Large intestine (tissue), 3 donors: Measurements from ENCODE around the gene STX4. TPM values are rescaled to one million over a fixed set of nuclear protein-coding genes. Genes with fewer than 3 reads are reported as not detected.
A peak's percentile ranks its signal among the peaks of the same experiment; 100 is the strongest.

Source experiments
- DNase-seq, 2 donors: peaks; one replicate each; pipeline versions ENCODE4 v3.0.0 to v3.0.0-alpha.2; 2013
- H3K27ac ChIP-seq: one replicate; pipeline ENCODE4 v1.5.1; 2013; ENCODE audit warnings: low read length
- H3K27me3 ChIP-seq: 2 replicates; pipeline ENCODE4 v1.6.1; 2013; ENCODE audit warnings: low read length; ENCODE audit not compliant: control insufficient read depth, insufficient read depth
- H3K36me3 ChIP-seq: 2 replicates; pipeline ENCODE4 v1.6.1; 2013; ENCODE audit warnings: low read length; ENCODE audit not compliant: control insufficient read depth, insufficient read depth
- H3K4me1 ChIP-seq: one replicate; pipeline ENCODE4 v1.6.1; 2013; ENCODE audit warnings: low read length; ENCODE audit not compliant: control insufficient read depth, insufficient read depth
- H3K4me3 ChIP-seq: one replicate; pipeline ENCODE4 v1.5.1; 2013; ENCODE audit warnings: low read length
- H3K9me3 ChIP-seq: one replicate; pipeline ENCODE4 v1.6.1; 2013; ENCODE audit warnings: mild to moderate bottlenecking, low read depth, low read length, moderate library complexity; ENCODE audit not compliant: control insufficient read depth
- WGBS: methylation state at CpG from one replicate; pipeline ENCODE4 v1.1.5; 2013; ENCODE audit warnings: low lambda C conversion rate; ENCODE audit not compliant: insufficient coverage; 5-methylcytosine and 5-hydroxymethylcytosine counted together
- polyA plus RNA-seq: library from polyadenylated mRNA; unstranded; fragments of 120-200 nt; gene quantifications from one replicate; pipeline ENCODE4 v1.2.1, GENCODE V29; 2013

Gene STX4
- polyA plus RNA-seq, 1 donor, result 76.6 TPM

- peaks cover 9% of the 10 kb centered on the region for H3K4me1 ChIP-seq
- no peaks in the 10 kb centered on the region for H3K27me3 ChIP-seq
- no peak for DNase-seq
- no CpG with 5 or more reads among the region's 12 CpGs for WGBS
- no peak overlapping the region for H3K4me3 ChIP-seq
- H3K36me3 ChIP-seq, result peaks cover 13% of the 10 kb centered on the region
- no peaks in the 10 kb centered on the region for H3K9me3 ChIP-seq
- H3K27ac ChIP-seq, result no peak overlapping the region
Measured at GRCh38 chr16:30990105-30990504, 43.3 kb upstream of the STX4 start.

- WGBS, result no CpG with 5 or more reads among the region's 8 CpGs
- H3K27me3 ChIP-seq, result no peaks in the 10 kb centered on the region
- no peak overlapping the region for H3K4me3 ChIP-seq
- DNase-seq, result no peak
- H3K27ac ChIP-seq, result no peak overlapping the region
- no peaks in the 10 kb centered on the region for H3K9me3 ChIP-seq
- peaks cover 13% of the 10 kb centered on the region for H3K36me3 ChIP-seq
- peaks cover 2% of the 10 kb centered on the region for H3K4me1 ChIP-seq
Measured at GRCh38 chr16:30991052-30991451, 42.3 kb upstream of the STX4 start.

GRCh38 chr16:30992276-30992780 lies 41.0 kb upstream of the STX4 start:
- no peak for DNase-seq
- Histone ChIP-seq H3K4me1 (peaks cover 11% of the 10 kb centered on the region), H3K27ac (no peak overlapping the region), H3K27me3 (peaks cover 2% of the 10 kb centered on the region), H3K4me3 (no peak overlapping the region), H3K9me3 (no peaks in the 10 kb centered on the region), H3K36me3 (peaks cover 11% of the 10 kb centered on the region)
- no CpG with 5 or more reads among the region's 21 CpGs for WGBS

GRCh38 chr16:30992931-30993816 lies 40.2 kb upstream of the STX4 start:
- no peaks in the 10 kb centered on the region for H3K9me3 ChIP-seq
- no peak for DNase-seq
- H3K27ac ChIP-seq, result no peak overlapping the region
- H3K36me3 ChIP-seq, result peaks cover 5% of the 10 kb centered on the region
- H3K4me1 ChIP-seq, result peaks cover 20% of the 10 kb centered on the region
- WGBS, result no CpG with 5 or more reads among the region's 29 CpGs
- no peak overlapping the region for H3K4me3 ChIP-seq
- peaks cover 2% of the 10 kb centered on the region for H3K27me3 ChIP-seq

- Histone ChIP-seq H3K9me3 (no peaks in the 10 kb centered on the region), H3K36me3 (no peaks in the 10 kb centered on the region), H3K4me1 (peaks cover 35% of the 10 kb centered on the region), H3K4me3 (no peak overlapping the region), H3K27ac (no peak overlapping the region), H3K27me3 (peaks cover 2% of the 10 kb centered on the region)
- 100% methylated on average over 1 of the region's 11 CpGs for WGBS
- no peak for DNase-seq
Measured at GRCh38 chr16:30995927-30996323, 37.4 kb upstream of the STX4 start.

- H3K4me3 ChIP-seq, result peak overlapping the region; percentile 52
- no peaks in the 10 kb centered on the region for H3K9me3 ChIP-seq
- WGBS, result no CpG with 5 or more reads among the region's 23 CpGs
- no peaks in the 10 kb centered on the region for H3K36me3 ChIP-seq
- H3K27me3 ChIP-seq, result peaks cover 2% of the 10 kb centered on the region
- peaks cover 36% of the 10 kb centered on the region for H3K4me1 ChIP-seq
- peak in 1 of 2 donors; percentile 71 for DNase-seq
- H3K27ac ChIP-seq, result no peak overlapping the region
Measured at GRCh38 chr16:30996324-30996984, 36.9 kb upstream of the STX4 start.

- WGBS, result no CpG with 5 or more reads among the region's 60 CpGs
- DNase-seq, result peak in 1 of 2 donors; percentile 77
- peaks cover 2% of the 10 kb centered on the region for H3K27me3 ChIP-seq
- H3K27ac ChIP-seq, result no peak overlapping the region
- H3K36me3 ChIP-seq, result no peaks in the 10 kb centered on the region
- H3K4me3 ChIP-seq, result peak overlapping the region; percentile 52
- no peaks in the 10 kb centered on the region for H3K9me3 ChIP-seq
- peaks cover 40% of the 10 kb centered on the region for H3K4me1 ChIP-seq
Measured at GRCh38 chr16:30996985-30997724, 36.2 kb upstream of the STX4 start.

GRCh38 chr16:30997725-30998711 lies 35.3 kb upstream of the STX4 start:
- DNase-seq, result peak in 1 of 2 donors; percentile 30
- Histone ChIP-seq H3K27me3 (peaks cover 5% of the 10 kb centered on the region), H3K36me3 (no peaks in the 10 kb centered on the region), H3K9me3 (no peaks in the 10 kb centered on the region), H3K27ac (peak overlapping the region; percentile 35), H3K4me1 (peaks cover 40% of the 10 kb centered on the region), H3K4me3 (peak overlapping the region; percentile 52)
- WGBS, result 50% methylated on average over 4 of the region's 21 CpGs

GRCh38 chr16:30998852-30999761 lies 34.3 kb upstream of the STX4 start:
- Histone ChIP-seq H3K27ac (peak overlapping the region; percentile 60), H3K27me3 (peaks cover 5% of the 10 kb centered on the region), H3K4me1 (peaks cover 40% of the 10 kb centered on the region), H3K9me3 (no peaks in the 10 kb centered on the region), H3K4me3 (no peak overlapping the region), H3K36me3 (no peaks in the 10 kb centered on the region)
- peak; percentile 54 to 85 for DNase-seq
- no CpG with 5 or more reads among the region's 6 CpGs for WGBS
